Measurements from ENCODE around the gene MYO3B.

DNA sequence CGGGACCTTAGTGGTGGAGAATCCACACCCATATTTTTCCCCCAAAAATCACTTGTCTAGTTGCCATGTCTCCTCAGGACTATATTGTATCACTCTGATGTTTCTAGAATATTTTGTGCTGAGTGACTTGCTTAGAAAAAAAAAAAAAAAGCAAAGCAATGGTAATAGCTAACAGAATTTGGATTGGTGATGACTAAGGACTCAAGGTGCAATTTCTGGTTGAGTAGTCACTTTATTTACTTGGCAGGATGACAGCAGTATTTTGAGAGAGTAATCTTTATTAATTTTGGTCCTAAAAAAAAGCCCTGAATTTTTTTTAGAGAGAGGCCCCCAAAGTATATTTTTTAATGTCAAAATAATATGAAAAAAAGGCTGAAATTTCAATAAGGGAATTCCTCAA, 32.8 kb upstream of the MYO3B start:
- TF ChIP-seq GATA2 (IDR thresholded peaks at IDR 0.05; ENCODE audit: low read depth, low read length) (no peak), GATA3 (IDR thresholded peaks at IDR 0.05; ENCODE audit: low read depth, low read length) (no peak)
